Measurements from ENCODE around the gene SLC25A25.

SLC25A25 gene

GRCh38 chr9:128149001-128149701 lies 81.1 kb downstream of the SLC25A25 start, which contains the start of gene LCN2:
Gene LCN2, plus strand, starts transcription at chr9:128149453. Its CDS starts 73 bp downstream, at chr9:128149526.
- DNase-seq: no peak

- DNase-seq: no peak
Observed at GRCh38 chr9:128149951-128150593, 82.0 kb downstream of the SLC25A25 start.

GRCh38 chr9:128150594-128151308 lies 82.7 kb downstream of the SLC25A25 start:
- DNase-seq: no peak

- DNase-seq: no peak
Observed at GRCh38 chr9:128151309-128152132, 83.5 kb downstream of the SLC25A25 start.

- DNase-seq: no peak
Observed at GRCh38 chr9:128152133-128153059, 84.4 kb downstream of the SLC25A25 start.

GRCh38 chr9:128153060-128153946 lies 85.3 kb downstream of the SLC25A25 start:
- no peak for DNase-seq

GRCh38 chr9:128153947-128154695 lies 86.1 kb downstream of the SLC25A25 start:
- DNase-seq: no peak

- DNase-seq: no peak
Observed at GRCh38 chr9:128155736-128156500, 87.9 kb downstream of the SLC25A25 start.
